Bronchial epithelial cell (primary cell): ENCODE data around the gene VGF. TPM values are rescaled to one million over a fixed set of nuclear protein-coding genes. Genes with fewer than 3 reads are reported as not detected.

Source experiments
- total RNA-seq: library from RNA; depleted of rRNA; stranded (reverse); fragments of >200 nt; gene quantifications from 2 replicates; pipeline ENCODE4 v1.2.1, GENCODE V29; 2014

Gene VGF
- total RNA-seq, 1 donor from 2014 or later: not detected

Other genes starting within 250 kb of the VGF start
- gene MUC3A, start 216.0 kb downstream of the VGF start, total RNA-seq: under 0.01 TPM in 1 of 2 replicates, not detected in the other
- under 0.01 TPM in 2 replicates for gene MUC12, start 196.0 kb downstream of the VGF start, total RNA-seq
- not detected in 2 replicates for gene MUC17, start 145.5 kb downstream of the VGF start, total RNA-seq
- 6.6 and 12.5 TPM in 2 replicates for gene TRIM56, start 80.1 kb downstream of the VGF start, total RNA-seq
- gene SERPINE1, start 38.5 kb downstream of the VGF start, total RNA-seq: 20.6 and 54.2 TPM in 2 replicates
- 176 and 192 TPM in 2 replicates for gene AP1S1, start 11.1 kb downstream of the VGF start, total RNA-seq
- gene NAT16, start 14.7 kb upstream of the VGF start, total RNA-seq: not detected in 2 replicates
- not detected in 2 replicates for gene MOGAT3, start 35.5 kb upstream of the VGF start, total RNA-seq
- 21.8 and 27.9 TPM in 2 replicates for gene PLOD3, start 52.0 kb upstream of the VGF start, total RNA-seq
- gene ZNHIT1, start 52.6 kb upstream of the VGF start, total RNA-seq: 66.9 and 72.7 TPM in 2 replicates
- gene CLDN15, start 72.2 kb upstream of the VGF start, total RNA-seq: 2.1 and 2.9 TPM in 2 replicates
- 209 and 272 TPM in 2 replicates for gene FIS1, start 79.5 kb upstream of the VGF start, total RNA-seq
- gene IFT22, start 156.2 kb upstream of the VGF start, total RNA-seq: 6.3 and 12.0 TPM in 2 replicates
- gene COL26A1, start 197.3 kb upstream of the VGF start, total RNA-seq: not detected in 2 replicates